HT-29 (cell line): Measurements from ENCODE around the gene RELT. TPM values are rescaled to one million over a fixed set of nuclear protein-coding genes. Genes with fewer than 3 reads are reported as not detected.

Source experiments
- DNase-seq: peaks from one replicate; pipeline ENCODE4 v3.0.0-alpha.2; 2015; ENCODE audit warnings: low spot score
- total RNA-seq: library from RNA; depleted of rRNA; stranded (reverse); fragments of >200 nt; shearing (Covaris generic); gene quantifications from 2 replicates; pipeline ENCODE4 v1.2.3, GENCODE V29; 2014

The RELT gene
- total RNA-seq, 1 experiment from 2014 or later, result 21.5 TPM

- no peak for DNase-seq
Observed at GRCh38 chr11:73389916-73390315, 13.7 kb downstream of the RELT start.

DNA sequence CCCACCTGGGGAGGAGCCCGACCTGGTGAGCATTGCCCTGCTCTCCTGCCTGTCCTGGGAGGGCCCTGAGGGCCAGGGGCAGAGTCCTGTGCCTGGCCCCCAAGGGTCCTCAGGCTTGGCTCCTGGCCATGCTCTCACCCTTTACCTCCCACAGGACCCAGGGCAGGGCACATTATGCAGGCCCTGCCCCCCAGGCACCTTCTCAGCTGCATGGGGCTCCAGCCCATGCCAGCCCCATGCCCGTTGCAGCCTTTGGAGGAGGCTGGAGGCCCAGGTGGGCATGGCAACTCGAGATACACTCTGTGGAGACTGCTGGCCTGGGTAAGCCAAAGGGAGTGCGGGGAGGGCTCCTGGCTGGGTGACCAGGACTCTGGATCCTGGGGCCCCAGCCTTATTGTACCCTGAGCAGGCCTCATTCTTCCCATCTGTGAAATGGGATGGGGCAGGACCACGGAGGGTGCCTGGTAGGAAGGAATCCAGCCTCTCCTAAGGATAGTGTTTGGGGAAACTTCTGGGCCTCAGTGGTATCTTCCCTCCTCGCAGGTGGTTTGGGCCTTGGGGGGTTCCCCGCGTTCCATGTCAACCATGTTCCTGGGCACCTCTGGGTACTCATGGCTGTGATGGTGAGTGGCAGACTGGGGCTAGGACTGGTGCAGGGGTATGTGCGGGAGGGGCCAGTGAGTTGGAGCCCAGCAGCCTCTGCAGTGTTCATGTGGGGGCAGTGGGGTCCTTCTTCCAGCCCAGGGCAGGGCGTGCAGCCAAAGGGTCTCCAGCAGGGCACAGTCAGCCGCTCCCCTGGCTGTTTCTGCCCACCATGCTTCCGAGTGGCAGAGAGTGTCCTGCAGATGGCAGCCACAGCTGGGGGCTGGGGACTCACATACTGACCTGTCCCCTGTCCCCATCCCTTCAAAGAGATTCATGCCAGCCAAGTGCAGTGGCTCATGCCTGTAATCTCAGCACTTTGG, 14.7 kb downstream of the RELT start:
- DNase-seq, result no peak

DNA sequence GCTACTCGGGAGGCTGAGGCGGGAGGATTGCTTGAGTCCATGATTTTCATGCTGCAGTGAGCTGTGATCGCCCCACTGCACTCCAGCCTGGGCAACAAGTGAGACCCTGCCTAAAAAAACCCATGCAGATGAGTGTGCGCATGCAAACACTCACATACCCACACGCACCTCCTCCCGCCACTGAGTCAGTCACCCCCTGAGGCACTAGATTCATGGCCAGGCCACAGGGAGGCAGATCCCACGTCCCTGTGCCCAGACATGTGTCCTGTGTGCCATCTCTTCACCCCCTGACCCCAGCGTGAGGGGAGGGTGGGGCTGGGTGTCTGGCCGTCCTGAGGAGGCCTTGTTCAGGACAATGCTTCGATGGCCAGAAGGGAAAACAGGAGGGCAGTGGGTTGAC, 15.5 kb downstream of the RELT start:
- no peak for DNase-seq

DNA sequence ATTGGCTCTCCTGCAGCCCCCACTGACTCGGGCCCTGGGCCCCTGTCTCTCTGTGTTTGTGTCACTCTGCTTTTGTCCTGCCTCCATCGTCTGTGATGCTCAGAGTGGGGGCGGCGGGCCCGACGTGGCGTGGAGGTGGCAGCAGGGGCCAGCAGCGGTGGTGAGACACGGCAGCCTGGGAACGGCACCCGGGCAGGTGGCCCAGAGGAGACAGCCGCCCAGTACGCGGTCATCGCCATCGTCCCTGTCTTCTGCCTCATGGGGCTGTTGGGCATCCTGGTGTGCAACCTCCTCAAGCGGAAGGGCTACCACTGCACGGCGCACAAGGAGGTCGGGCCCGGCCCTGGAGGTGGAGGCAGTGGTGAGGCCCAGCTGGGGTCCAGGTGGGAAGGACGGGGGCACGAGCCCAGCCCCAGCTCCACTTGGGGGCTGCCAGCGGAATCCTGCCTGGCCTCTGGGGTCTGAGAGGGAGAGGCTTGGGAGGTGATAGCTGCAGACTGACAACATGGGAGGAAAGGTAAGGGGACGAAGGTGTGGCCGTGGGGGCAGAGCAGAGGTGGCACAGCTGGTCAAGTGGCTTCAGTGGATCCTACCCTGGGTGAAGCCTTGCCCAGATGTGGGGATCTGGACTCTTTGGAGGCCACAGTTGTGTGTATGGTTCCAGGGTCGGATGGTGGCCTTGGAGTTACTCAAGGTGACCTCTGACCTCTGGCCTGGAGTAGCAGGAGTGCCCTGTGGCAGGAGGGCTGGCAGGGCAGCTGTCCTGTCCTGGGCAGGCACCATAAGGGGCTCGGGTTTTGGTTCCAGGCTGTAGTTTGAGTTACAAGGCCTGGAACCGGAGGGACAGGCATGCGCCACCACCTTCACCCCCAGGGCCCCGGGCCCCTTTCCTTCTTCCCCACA, 16.2 kb downstream of the RELT start:
- DNase-seq, result no peak

- no peak for DNase-seq
Observed at GRCh38 chr11:73393011-73393380, 16.8 kb downstream of the RELT start.

GRCh38 chr11:73393479-73394415, 17.5 kb downstream of the RELT start:
- DNase-seq, result peak; percentile 92

- no peak for DNase-seq
Observed at GRCh38 chr11:73394416-73395296, 18.5 kb downstream of the RELT start.

DNA sequence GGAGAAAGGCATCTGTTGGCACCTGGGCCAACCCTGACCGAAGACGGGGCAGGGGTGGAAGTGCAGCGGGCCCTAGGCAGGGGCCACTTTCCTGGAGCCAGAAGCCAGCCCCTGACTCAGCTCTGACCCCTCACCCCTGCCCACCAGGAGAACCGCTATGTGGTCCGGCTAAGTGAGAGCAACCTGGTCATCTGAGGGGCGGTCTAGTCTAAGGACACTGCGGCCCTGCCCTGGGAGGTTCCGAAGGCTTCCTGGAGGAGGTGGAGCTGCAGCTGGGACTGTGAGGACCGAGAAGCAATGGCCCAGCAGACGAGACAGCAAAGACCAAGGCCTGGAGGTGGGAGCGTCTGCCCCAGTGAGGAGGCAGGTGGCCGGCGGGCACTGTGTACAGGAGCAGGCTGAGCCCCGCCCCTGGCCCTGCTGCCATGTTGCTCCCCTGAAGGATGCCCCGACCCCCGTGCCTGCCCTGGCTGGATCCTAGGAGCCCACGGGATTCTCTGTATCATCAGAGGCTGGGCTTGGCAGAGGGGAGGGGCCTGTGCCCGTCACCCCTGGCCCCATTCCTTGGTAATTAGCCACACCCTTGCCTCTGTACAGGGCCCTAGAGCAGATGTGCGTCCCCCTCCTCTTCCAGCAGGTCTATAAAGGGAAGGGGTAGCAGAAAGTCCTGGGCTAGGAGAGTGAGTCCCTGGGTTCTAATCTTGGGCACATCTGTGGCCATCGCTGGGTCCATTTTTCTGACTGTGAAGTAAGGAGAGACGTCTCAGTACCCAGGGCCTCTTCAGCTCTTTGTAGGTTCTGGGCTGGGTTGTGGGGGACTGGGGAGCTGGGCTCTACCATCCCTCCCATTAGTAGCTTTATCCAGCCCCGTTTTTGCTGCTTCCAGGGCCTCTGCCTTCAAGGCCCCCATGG, 19.4 kb downstream of the RELT start:
- no peak for DNase-seq

DNA sequence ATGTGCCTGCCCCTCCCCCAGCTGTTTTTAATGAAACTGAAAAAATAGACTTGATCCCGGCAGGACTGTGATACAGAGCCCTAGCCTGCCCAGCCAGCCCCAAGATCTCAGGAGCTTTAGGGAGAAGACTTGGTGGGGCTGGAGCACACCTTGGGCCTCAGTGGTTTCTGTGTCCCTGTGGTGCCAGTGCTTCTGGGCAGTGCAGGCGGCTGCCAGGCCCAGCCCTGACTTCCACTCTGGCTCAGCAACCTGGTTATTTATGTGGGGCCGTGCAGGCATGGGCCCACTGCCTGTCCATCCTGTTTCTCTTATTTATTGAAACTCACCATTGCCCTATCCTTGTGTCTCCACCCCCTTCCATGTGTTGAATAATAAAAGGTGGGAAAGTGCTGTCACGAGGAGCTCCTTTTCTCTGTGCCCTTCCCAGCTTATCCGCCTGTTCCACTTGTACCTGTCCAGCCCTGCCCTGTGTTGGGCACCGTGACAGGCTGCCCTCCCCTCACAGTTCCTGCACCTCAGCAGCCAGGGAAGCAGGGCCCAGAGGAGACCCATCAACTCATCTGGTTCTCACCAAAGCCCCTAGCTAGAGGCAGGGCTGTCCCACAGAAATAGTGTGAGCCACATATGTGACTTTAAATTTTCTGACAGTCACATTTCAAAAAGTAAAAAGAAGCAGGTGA, 20.2 kb downstream of the RELT start:
- DNase-seq, result no peak

DNA sequence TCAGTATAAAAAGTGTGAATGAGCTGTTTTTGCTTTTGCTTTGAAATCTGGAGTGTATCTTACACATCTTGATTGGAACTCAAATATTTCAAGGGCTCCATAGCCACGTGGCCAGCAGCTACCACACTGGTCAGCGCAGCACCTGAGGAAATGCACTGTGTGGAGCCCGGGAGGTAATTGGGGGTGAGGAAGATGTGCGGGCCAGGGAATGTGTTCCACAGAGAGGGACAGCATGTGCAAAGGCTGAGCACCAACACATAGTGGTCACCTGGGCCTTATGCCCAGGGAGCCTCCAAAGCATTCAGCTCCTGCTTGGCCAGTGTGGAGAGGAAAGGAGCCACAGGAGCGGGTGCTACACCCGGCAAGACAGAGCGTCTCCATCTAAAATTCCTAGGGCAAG, 20.8 kb downstream of the RELT start:
- no peak for DNase-seq

DNA sequence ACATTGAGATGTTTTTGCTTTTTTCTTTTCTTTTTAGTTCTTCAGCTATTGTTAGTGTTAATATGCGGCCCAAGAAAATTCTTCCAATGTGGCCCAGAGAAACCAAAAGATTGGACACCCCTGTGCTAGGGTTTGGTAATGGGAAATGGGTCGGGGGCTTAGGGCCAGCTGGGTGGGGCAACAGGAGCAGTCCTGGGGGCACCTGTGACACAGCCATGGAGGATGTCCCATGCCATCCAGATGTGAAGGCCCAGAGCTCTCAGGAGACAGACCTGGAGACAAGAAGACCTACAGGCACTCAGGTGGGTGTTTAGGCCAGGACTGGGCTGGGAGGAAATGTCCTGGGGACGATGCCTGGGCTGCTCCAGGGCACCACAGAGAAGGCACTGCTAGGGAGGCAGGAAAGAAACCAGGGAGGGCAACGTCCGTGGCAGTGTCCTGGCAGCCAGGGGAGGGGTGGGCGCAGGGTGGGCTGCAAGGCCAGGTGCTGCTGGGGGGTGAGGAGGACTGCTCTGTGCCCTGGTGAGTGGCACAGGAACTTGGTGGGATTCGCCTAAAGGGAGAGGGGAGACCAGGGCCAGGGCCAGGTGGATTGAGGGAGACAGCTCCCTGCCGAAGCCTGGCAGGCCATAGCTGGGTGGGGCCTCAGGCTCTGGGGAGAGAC, 21.4 kb downstream of the RELT start:
- no peak for DNase-seq

DNA sequence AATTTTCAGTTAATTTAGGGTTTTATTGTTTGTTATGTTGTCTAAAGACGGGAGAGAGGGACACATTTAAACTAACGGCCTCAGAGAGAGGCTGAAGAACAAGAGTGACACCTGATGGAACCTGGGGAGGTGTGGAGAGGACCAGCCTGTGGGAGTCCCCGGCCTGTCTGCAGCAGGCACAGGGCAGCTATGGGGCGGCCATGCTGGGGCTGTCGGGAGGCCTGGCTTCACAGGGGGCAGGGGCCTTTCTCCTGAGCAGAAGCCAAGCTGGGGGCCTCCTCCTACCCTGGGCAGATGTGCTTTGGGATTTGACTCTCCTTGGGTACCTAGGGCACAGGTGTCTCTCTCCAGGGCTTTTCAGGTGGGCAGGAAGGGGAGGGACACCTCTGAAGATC, 21.9 kb downstream of the RELT start:
- DNase-seq, result no peak

- DNase-seq, result no peak
Observed at GRCh38 chr11:73398721-73399120, 22.5 kb downstream of the RELT start.

DNA sequence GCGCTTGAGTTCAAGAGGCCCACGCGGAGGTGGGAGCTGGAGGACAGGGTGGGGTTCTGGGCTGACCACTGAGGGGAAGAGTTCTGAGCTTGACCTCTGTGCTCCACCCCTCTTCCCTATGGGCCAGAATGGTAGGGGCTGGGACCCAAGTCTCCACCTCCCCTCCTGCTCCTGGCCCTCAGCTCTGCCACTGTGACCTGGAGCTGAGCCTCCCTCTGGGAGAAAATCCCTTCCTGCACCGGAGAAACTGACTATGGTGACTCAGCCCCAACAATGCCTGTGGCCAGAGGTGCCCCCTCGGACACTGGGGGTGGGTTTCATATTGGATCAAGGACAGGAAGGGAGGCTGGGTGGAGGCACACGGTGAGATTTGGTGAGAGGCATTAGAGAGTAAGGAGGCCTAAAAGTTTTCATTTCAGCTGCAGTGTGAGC, 23.0 kb downstream of the RELT start:
- no peak for DNase-seq

- no peak for DNase-seq
Observed at GRCh38 chr11:73399636-73400035, 23.4 kb downstream of the RELT start.

DNA sequence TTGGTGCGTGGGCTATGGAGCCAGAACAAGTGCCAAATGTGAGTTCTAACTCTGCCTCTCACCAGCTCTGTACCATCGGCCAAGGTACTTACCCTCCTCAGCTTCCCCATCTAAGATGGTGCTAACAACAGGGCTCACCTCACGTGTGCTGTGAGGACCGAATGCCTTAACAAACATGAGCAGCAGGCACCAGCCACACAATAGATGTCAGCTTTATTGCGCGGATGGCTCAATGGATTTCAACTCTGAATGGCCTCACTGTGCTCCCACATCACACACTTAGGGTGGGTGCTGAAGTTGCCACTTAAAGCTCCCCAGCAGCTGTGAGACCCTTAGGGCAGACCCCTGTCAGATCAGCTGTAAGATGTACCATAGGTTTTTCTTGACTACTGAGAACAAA, 24.1 kb downstream of the RELT start:
- no peak for DNase-seq

GRCh38 chr11:73401217-73401923, 25.2 kb downstream of the RELT start:
- no peak for DNase-seq
